ENCODE measurements around the gene ETV7.

Gene ETV7

DNA sequence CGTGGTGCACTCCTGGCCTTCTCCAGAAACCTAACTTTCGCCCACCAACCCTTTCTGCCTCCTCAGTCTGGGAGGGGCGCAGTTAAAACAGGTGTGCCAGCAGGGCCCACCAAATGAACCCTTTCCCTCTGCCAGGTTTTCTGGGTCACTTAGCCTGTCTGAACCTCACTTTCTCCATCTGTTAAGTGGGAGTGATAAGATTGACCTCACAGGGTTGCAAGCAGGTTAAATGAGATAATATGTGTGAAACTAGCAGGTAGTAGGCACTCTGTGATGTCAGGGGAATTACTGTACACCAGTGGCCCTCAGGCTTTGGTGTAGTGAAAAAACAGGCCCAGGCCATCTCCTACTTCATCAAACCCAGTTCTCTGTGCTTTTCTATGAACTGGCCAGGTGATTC lies 64.9 kb downstream of the ETV7 start:
- H3K4me3 ChIP-seq (ENCODE audit: low read depth, low read length), result no peak overlapping the region
- TF ChIP-seq, protein P1, sequence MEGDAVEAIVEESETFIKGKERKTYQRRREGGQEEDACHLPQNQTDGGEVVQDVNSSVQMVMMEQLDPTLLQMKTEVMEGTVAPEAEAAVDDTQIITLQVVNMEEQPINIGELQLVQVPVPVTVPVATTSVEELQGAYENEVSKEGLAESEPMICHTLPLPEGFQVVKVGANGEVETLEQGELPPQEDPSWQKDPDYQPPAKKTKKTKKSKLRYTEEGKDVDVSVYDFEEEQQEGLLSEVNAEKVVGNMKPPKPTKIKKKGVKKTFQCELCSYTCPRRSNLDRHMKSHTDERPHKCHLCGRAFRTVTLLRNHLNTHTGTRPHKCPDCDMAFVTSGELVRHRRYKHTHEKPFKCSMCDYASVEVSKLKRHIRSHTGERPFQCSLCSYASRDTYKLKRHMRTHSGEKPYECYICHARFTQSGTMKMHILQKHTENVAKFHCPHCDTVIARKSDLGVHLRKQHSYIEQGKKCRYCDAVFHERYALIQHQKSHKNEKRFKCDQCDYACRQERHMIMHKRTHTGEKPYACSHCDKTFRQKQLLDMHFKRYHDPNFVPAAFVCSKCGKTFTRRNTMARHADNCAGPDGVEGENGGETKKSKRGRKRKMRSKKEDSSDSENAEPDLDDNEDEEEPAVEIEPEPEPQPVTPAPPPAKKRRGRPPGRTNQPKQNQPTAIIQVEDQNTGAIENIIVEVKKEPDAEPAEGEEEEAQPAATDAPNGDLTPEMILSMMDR (conservative IDR thresholded peaks at IDR 0.05; ENCODE audit: low read depth, low read length), result no peak
- no peak for DNase-seq (ENCODE audit: low read depth)

DNA sequence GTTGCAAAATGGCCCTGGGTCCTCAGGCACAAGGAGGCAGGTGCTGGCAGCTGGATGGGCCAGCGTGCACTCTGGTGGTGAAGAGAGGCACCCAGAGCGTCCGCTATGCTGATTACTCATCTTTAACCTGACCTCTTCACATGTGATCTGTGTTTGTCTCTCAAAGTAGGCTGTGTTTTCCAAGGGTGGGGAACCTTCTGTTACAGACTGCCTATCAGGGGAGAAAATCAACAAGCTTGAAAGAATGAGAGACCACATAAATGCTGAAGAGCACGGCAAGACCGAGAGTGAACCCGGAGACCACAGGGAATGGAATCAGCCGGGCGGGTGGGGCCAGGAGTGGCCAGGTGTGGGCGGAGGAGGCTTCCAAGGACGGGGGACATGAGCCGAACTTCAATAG lies 67.0 kb downstream of the ETV7 start:
- TF ChIP-seq, protein P1 (conservative IDR thresholded peaks at IDR 0.05; ENCODE audit: low read depth, low read length), result peak; percentile 31
- no peak overlapping the region for H3K4me3 ChIP-seq (ENCODE audit: low read depth, low read length)
- DNase-seq (ENCODE audit: low read depth), result peak; percentile 68

DNA sequence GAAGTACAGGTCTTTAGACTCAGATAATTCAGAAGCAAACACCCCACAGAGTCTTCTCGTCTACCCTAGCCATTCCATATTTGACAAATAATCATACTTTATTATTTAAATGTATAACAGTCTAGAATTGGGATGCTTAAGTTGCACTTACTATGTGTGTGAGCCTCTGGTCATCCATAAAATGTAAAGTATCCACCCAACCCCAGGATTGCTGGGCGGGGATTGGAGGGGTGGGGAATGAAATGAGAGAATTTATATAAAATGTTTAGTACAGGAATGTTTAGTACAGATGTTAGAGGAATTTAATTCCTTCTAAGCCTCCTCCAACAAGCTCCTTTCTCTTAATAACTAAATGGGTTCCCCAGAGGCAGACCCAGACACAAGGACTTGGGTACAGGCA lies 67.6 kb downstream of the ETV7 start:
- H3K4me3 ChIP-seq (ENCODE audit: low read depth, low read length), result no peak overlapping the region
- DNase-seq (ENCODE audit: low read depth), result no peak
- TF ChIP-seq, protein P1 (conservative IDR thresholded peaks at IDR 0.05; ENCODE audit: low read depth, low read length), result no peak

DNA sequence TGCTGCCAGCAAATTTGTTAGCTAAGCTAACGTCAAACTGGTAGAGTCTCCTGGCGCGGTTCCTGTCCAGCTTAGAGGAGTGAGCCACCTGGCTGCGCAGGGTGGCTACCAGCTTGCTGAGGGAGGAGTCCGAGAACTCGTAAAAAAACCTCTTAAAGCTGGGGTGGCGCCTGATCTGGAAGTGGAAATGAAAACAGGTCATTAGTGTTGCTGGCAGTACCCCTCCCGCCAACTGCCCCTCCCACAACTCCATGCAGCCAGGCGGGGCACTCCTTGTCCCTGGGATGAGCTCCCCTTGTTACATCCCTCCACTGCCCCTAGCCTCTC lies 68.1 kb downstream of the ETV7 start:
- DNase-seq (ENCODE audit: low read depth), result no peak
- H3K4me3 ChIP-seq (ENCODE audit: low read depth, low read length), result no peak overlapping the region
- TF ChIP-seq, protein P1 (conservative IDR thresholded peaks at IDR 0.05; ENCODE audit: low read depth, low read length), result no peak

DNA sequence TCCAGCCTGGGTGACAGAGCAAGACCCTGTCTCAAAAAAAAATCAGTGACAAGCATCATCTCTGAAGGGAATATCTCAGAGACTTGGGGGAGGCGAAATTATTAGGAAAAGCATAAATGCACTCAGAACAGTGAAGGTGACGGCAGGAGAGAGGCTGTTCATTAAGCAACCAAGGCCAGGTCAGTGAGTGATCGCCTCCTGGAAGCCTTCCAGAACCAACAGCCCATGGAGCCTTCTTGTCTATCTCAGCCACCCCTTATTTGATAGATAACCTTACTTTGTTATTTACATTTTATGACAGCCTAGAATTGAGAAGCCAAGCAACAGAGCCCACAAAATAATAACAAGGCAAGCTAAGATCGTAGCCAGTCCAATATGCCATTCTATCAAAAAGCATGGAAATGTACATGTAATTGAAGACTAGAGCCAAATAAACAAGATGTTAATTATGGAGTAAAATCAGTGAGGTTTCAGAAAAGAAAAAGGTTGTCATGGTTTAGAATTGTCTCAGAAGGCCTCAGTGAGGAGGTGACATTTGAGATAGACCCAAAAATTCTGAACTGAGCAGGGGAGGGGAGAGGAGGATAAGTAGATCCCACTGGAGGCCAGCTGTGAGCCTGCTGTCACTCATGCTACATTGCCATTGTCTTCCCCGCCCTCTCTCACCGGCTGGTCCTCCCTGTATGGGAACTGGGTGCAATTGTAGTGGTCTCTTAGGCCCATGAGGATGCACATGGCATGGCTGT lies 68.6 kb downstream of the ETV7 start:
- no peak overlapping the region for H3K4me3 ChIP-seq (ENCODE audit: low read depth, low read length)
- no peak for DNase-seq (ENCODE audit: low read depth)
- TF ChIP-seq, protein P1 (conservative IDR thresholded peaks at IDR 0.05; ENCODE audit: low read depth, low read length), result no peak

DNA sequence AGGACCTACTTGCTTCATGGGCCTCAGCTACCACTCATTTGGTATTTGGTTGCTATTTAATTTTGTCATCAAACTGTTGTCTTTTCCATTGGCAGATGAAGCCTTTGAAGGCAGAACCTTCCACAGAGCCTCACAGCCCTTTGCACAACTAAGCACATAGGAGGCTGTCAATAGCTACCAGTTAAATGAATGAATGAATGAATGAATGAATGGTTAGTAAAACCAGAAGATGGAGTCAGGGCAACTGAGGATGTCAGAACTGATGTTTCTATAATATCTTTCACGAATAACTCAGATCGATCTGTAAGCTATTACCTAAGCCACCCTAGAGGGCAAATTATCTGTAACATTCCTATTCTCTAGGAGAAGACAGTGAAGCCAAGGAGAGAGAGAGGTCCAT lies 69.8 kb downstream of the ETV7 start:
- no peak for DNase-seq (ENCODE audit: low read depth)
- no peak overlapping the region for H3K4me3 ChIP-seq (ENCODE audit: low read depth, low read length)
- TF ChIP-seq, protein P1 (conservative IDR thresholded peaks at IDR 0.05; ENCODE audit: low read depth, low read length), result no peak
